HG03066 (cell line): ENCODE results near the gene PDZD8.
"Not testable (repeated sequence)": the region's sequence is repeated elsewhere in the genome, so short reads cannot be mapped to it uniquely, and the experiment has no call there.

Experiments
- ATAC-seq: cut with Tn5 transposase; IDR thresholded peaks from one replicate; pipeline ENCODE4 v1.9.1; 2021; ENCODE audit warnings: low read depth; ENCODE audit not compliant: unreplicated experiment

The PDZD8 gene

DNA sequence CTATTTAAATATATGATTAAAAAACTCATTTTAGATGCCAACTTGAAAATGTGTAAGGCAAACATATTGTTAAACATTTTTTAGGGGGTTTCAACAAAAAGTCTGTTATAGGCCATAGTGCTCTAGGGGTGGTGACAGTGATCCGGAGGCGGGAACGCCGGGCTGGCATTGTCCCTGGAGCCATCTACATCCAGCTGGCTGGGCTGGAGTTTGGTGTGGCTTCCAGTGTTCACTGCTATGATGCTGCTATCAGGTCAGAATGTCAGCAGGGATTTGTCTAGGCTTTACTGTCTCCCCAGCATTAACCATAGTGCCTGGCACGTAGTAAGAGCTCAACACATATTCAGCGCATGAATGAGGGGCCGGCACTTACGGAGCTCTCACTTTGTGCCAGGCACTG, 136.2 kb downstream of the PDZD8 start:
- no peak for ATAC-seq

- ATAC-seq: no peak
These were observed 137.7 kb downstream of the PDZD8 start for GRCh38 chr10:117237401-117237991.

- not testable (repeated sequence) for ATAC-seq
These were observed 145.1 kb downstream of the PDZD8 start for GRCh38 chr10:117230107-117230506.

- ATAC-seq: no peak
These were observed 147.0 kb downstream of the PDZD8 start for GRCh38 chr10:117228210-117228609.
